HG03354 (cell line): ENCODE results near the gene CSMD2.

Source experiments
- ATAC-seq: cut with Tn5 transposase; IDR thresholded peaks from one replicate; pipeline ENCODE4 v1.9.1; 2021; ENCODE audit warnings: mild to moderate bottlenecking; ENCODE audit not compliant: unreplicated experiment, poor library complexity, severe bottlenecking

CSMD2 gene

DNA sequence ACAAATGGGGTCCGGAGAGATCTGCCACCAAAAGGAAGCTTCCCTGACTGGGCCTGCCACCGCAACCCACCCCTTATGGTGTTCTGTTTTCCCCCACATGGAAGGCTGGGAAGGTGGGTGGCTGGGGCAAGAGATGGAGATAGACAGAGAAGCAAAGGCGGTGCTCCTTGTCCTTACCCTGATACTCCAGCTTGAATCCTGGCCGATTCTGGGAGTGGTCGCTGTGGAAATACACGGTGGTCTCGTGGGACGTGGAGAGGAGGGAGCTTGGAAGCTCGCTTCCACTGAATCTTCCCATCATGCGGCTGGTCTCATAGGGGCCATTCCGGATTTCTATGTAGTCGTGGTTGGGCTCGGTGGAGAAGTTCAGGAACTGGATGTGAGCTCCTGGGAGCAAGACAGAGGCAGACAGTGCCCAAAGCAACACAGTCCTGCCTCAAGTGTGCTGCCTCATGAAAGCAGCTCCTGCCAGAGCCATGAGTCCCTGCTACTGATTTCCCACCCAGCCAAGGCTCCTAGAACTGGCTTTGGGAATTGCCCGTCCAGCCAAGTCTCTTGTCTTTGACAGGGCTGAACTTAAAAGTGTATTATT is 554.1 kb downstream of the CSMD2 start:
- no peak for ATAC-seq

DNA sequence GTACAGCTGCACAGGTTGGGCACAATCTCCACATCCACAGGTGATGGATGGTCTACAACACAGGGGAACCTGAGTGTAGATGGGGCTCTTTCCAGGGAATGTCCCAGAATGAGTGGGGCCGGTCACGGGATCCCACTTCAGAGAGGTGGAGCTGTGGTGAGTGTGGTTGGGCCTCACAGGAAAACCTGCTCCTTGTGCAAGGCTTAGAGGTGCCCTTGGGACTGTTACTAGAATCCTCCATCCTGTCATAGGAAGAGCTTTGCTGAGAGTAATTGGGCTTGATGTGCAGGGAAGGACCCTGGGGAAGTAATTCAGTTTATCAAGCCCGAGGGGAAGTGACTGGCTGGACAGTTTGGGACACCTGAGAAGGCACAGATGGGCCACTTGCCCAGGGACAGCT is 554.6 kb downstream of the CSMD2 start:
- ATAC-seq, result no peak

DNA sequence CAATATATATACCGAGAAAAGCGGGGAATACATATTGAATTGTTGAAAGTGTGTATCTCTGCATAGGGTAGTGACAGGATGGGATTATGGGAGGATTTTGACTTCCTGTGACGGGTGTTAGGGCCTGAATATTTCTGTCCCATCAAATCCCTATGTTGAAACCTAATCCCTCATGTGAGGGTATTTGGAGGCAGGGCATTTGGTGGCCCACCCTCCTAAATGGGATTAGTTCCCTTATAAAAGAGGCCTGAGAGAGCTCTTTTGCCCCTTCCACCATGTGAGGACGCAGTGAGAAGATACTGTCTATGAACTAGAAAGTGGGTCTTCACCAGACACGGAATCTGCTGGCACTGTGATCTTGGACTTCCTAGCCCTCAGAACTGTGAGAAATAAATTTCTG is 555.3 kb downstream of the CSMD2 start:
- ATAC-seq, result no peak

DNA sequence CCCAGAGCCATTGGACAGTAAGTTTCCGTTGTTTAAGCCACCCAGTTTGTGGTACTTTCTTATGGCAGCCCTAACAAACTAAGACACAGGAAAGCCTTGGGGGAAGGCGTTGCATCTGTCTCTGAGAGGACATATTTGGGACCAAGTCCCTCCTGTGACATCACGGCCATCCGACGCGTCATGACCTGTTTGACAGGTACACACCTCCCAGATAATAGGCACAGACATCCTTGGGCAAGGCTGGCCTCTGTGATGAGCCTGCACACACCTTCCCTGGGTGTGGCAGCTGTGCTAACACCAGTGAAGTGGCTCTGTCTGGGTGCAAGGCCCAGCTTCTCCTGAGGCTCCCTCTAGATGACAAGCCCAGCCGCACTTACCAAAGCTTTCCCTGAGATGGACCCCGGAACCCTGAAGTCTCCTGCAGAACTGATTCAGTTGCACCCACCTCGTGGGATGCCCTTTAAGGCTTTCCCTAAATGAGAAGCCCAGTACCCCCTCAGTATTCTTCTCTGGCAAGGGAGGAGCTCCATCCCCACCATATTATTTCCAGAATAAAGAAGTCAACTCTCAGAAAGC is 556.1 kb downstream of the CSMD2 start:
- ATAC-seq, result no peak

DNA sequence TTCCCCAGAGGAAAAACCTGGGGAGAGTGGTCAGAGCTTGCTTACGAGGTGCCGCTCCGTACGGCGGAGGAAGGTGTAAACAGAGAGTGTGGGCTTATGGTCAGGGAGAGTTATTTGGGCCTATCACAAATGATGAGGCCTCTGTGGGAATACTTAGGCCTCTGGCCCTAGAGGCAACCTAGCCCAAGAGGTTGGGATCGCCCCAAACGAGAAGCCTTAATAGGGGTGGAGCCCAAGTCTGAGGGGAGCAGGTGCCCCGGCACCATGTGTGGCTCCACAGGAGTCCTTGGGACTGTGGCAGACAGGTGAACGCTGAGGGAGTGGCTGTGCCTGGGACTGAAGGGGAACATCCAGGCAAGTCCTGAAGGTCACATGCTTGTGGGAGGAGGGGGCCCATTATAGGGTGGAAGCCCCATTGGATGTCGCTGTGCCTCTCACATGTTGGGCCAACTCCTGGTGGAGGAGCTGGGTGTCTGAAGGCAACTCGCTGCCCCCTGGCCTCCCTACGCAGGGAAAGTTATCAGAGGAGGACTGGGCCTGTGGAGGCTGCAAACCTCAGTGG is 557.5 kb downstream of the CSMD2 start:
- no peak for ATAC-seq

DNA sequence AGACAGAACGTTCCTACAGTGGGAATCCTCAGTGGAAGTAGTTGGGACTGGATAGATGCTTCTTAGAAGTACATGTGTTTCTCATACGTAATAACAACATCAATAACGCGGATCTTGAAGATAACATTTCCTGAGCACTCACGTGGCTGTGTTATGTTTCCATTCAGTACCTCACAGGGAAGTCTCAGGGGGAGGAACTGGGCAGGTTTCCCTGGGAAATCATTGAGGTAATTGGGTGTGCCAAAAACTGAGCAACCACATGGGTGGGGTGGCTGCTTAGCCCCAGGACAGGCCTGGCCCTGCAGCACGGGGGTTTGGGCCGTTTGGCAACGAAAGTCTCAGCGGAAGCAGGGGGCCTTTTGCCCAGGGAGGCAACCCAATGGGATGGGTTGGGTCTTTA is 558.8 kb downstream of the CSMD2 start:
- ATAC-seq, result no peak

DNA sequence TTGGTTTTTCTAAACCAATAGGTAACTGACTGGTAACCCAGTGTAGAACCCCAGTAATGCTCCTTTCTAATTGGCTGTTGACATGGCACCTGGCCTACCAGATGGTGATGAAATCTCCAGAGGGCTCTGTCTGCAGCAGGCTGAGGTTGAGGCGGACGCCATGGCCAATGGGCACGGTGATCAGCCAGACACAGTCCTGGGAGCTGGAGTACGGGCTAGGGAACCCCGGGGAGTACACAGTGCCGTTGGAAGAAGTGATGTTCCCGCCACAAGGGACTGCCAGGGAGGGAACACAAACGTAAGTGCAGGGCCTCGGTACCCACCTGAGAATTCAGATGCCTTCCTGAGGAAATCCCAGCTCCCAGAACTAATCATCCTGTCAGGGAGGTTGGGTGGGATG is 562.8 kb downstream of the CSMD2 start:
- no peak for ATAC-seq

DNA sequence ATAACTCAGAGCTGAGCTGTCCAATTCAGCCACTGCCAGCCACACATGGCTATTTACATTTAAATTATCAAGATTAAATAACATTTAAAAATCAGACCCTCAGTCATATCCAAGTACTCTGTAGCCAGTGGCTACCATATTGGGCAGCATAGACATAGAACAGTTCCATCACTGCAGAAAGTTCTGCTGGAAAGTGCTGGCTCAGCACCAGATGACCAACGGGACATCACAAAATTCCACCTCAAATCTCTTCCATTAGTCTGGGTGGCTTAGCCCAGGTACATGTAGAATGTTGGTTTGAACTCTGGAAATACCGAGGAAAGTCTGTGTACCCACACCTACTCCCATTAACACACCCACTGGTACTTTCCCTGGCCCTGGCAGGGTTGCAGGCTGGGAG is 563.3 kb downstream of the CSMD2 start:
- ATAC-seq, result no peak

DNA sequence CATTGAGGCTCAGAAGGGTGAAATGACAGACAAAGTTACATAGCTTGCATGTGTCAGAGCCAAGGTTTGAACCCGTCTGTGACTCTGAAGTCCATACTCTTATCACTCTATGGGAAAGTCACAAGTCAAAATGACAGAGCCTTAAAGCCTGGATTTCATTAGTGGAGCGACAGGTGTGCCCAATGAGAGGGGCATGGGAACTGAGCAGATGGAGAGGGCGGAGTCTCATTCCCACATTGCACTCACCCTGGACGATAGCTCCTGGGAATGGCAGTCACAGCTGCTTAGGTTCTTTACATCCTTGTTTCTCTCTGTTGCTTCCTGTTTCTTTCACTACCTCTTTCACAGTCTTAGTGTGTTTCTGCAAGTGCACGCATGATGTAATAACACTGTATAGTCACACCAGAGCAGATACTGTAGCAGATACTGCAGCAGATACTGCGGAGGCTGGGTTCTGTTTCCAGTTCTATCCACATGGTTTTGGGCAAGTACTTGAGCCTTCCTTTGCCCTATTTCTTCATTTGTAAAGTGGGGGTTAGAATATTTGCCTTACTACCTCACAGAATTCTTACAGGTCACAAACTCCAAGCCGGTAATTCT is 565.4 kb downstream of the CSMD2 start:
- ATAC-seq, result no peak

DNA sequence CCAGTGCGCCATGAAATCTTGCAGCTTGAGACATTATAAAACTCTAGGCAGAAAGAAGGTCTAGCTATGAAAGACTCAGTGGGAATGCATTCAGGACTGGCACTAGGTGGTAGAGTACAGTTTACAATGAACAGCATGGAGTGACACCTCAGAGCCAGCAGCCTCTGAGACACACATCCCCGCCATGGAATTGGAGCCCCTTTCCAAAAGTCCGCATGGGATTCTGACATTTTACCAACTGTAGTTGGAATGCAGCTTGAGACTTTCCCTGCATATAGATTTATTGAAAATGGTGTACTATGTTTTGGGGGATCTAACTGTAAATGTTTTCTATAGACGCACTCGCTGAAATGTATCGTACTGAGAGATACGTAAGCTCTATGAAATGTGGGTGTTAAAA is 576.3 kb downstream of the CSMD2 start:
- ATAC-seq, result no peak

DNA sequence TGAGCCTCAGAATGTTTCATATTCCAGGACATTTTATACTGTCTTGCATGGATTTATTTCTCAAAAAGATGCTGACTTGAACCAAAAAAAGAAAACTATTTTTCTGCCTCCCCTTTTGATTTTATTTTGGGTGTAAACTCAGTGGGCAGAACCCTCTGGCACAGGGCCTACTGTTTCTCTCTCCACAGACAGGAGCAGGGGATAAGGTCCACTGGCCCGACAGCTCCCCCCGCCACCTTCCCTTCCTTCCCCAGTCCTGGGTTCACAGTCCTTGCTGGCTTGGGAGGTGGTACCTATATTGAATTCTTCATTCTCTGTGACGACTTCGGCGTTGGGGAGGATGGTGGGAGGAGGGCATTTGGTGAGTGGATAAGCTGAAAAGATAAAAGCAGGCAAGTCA is 578.2 kb downstream of the CSMD2 start:
- ATAC-seq, result no peak

DNA sequence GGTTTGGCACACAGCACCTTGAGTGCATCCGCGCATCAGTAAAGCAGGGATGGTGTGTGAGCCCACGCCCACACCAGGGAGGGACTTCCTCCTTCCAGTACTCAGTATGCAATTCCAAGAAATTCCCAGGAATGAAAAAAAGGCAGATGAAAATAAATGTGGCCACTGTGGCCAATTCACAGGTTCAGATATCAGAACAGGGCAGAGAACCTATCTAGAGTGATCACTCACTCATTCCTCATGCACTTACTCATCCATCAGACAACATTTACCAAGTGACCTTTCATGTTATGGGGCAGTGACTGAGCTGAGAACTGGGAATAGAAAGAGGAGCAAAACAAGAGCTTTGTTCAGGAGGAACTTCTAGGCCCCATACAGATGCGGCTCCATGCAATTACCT is 578.9 kb downstream of the CSMD2 start:
- no peak for ATAC-seq

DNA sequence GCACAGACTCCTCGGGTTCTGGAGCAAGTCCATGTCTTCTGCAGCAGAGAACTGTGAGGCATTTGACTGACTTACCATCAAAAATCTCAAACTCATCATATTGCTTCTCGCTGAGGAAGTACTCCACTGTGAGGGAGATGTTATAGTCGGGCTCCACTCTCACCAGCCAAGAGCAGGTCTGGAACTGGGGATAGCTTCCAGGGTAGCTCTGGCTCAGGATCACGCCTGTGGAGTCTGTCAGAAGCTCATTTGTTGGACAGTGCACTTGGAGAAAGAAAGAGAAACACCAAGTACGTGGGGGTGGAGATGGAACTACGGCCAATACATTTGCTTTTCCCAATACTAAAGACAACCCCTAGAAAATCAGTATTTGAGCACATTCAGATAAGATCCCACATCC is 581.5 kb downstream of the CSMD2 start:
- ATAC-seq, result no peak

DNA sequence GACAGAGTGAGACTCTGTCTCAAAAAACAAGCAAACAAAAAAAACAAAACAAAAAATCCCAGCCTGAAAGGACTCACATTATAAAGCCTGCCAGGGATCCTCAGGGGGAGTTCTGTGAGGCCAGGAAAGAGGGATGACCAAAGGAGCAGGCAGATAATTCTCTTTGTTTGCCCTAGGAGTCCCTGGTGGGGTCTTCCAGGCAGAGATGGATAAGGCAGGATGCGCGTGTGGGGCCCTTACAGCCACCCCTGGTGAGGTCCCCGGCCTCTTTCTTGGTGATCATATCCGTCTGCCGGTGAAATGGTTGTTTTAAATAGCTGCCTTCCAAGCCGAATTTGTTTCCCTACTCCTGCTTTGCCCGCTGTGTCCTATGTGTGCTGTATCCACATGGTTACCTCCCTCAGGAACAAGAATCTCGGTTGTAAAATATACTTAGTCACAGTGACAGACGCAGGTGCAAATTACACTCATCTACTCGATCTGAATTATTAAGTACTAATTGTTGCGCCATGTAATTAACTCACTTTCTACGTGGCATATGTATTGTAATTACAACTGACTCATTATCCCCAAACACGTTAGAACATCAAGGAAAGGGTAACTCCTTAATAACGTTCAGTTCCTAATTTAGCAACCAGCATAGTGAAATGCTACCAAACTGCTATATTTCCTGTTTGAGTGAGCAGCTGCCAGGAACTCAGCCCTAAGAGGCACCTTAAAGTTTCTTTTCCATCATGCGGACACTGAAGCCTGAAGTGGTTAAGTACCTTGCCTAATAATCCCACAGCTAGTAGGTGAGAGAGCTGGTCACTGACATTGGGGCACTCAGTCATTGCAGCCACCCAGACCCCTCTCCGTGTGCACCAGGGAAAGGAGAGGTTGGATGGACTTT is 586.2 kb downstream of the CSMD2 start:
- ATAC-seq, result no peak

DNA sequence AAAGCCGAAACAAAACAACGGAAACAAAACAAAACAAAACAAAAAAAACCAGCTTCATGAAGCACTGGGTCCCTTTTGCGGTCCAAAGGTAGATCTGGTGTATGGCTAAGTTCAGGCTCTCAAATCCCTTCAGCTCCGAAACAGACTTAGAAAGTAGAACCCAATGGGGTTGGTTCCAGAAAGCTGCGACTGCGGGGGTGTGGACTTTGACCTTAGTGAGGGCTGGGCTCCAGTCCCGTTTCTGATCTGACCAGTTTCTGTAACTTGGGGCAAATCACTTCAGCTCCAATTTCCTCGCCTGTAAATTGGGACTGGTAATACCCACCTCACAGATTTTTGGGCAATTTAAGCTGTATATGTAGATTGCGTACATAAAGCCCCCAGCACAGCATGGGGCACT is 587.4 kb downstream of the CSMD2 start:
- no peak for ATAC-seq

DNA sequence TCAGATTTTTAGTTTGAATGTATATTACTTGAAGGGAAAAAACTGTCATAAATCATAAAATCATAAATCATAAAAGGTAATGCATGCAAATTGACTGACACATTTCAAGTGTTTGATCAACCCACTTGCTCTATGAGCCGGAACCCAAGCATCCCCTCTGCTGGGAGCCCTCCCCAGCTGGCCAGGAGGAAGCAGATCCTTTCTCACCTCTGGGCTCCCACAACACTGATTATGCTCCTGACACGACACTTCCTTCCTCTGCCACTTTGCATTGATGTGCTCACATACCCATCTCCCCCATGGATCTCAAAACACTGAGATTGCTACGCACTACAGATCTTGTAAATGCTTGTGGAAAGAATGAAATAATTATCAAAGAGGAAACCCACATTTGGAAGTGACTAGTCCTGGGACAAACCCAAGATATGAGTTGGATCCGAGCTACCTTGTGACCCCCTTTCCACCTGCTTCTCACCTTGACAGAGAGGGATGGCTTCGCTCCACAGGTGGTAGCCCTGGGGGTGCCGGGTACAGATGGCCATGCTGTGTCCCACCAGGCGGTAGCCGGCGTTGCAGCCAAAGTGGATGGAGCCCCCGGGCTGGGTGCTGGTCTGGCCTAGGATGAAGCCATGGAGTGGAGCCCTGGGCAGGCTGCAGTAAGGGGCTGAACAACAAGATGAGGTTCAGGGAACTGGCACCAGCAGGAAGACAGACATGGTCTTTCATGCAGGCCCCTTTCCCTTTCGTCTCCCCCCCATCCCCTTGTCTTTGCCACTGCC is 588.0 kb downstream of the CSMD2 start:
- no peak for ATAC-seq

DNA sequence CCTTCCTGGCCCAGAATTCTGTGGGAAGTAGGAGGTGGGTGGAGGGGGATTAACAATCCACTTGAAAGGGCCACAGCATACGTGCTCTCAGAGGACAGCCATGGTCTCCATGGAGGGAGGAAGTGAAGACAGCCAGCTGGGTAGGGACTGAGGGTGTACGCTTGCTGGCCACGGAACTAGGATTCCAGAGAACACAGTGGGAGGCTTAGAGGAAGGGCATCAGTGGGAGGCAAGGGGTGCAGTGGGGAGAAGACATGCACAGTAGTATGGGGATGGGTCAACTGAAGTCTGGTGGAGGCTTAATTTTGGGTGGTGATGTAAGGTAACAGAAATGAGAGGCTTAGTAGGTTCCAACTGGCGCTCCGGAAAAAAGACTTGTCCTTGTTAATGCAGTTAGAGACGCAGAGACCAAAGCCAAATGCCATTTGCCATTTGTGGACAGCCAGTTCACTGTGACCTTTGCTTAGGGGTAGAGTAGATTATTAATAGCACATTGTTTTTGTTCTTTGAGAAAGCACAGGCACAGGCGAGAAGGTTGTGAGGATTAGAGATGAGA is 589.6 kb downstream of the CSMD2 start:
- no peak for ATAC-seq

DNA sequence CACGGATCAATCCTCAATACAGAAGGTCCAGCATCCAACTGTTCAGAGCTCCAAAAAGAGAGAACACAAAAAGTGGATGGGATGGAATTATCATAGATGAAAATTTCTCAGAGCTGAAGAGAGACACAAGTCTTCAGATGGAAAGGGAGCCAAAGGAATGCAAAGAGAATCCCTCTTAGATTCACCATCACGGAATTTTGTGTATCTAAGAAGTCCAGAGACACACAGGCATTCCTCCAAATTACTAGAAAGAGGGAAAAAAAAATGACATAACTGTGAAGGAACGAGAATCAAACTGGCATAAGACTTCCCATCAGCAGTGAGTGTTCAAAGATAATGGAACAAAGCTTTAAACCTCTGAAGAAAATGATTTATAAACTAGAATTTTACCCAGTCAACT is 591.4 kb downstream of the CSMD2 start:
- ATAC-seq, result no peak

DNA sequence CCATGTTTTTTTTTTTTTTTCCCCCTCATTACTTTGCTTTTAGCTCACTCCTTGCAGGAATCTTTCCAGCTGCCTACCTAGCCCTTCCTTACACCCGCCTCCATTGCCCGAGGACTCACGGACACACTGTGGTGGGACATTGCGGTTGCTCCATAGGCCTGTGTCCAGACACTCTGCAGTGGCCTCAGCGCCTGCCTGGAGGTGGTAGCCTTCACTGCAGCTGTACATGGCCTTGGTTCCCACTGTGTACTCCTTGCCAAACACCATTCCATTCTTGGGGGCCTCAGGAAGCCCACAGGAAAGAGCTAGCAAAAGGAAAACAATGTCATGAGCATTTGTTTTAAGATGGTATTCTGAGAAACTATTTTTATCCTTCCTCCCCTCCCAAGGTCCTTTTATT is 592.6 kb downstream of the CSMD2 start:
- ATAC-seq, result no peak

DNA sequence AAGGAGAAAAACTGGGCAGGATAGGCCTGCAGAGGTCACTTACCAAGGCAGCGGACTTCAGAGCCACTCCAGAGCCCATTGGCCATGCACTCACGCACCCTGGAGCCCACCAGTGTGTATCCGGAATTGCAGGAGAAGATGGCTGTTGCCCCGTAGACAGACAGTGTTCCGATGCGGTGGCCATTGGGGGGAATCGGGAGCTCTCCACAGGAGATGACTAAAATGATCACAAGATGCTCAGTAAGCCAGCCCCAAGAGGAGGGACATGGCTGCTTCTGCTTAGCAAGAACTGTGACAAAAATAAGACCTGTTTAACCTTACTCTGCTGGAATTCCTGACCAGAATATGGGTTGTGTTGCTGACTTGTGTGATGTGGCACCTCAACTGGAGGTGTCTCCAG is 595.7 kb downstream of the CSMD2 start:
- ATAC-seq, result no peak
